DOHH2 (cell line): ENCODE measurements around the gene SKAP2.

Source experiments
- H3F3A ChIP-seq: fragments of 200-600 bp; sonication (generic), shearing (Covaris generic); 2 replicates; pipeline ENCODE4 v1.6.0; 2016; ENCODE audit warnings: antibody characterized with exemption, mild to moderate bottlenecking; ENCODE audit not compliant: control insufficient read depth, insufficient read depth
- H3K27ac ChIP-seq: fragments of 200-600 bp; sonication (generic); 2 replicates; pipeline ENCODE4 v1.5.1; 2014; ENCODE audit warnings: low read depth, mild to moderate bottlenecking, low read length, moderate library complexity
- H3K27me3 ChIP-seq: fragments of 200-600 bp; sonication (generic); 2 replicates; pipeline ENCODE4 v1.6.1; 2014; ENCODE audit warnings: mild to moderate bottlenecking, low read length, mixed read lengths; ENCODE audit not compliant: control insufficient read depth
- H3K36me3 ChIP-seq: fragments of 200-600 bp; sonication (generic); 2 replicates; pipeline ENCODE4 v1.6.1; 2014; ENCODE audit warnings: mild to moderate bottlenecking, low read length, moderate library complexity, mixed read lengths; ENCODE audit not compliant: control insufficient read depth
- H3K4me1 ChIP-seq: fragments of 200-600 bp; sonication (generic); 2 replicates; pipeline ENCODE4 v1.6.1; 2014; ENCODE audit warnings: mild to moderate bottlenecking, low read length, mixed read lengths; ENCODE audit not compliant: control insufficient read depth
- H3K4me2 ChIP-seq: fragments of 200-600 bp; sonication (generic); 2 replicates; pipeline ENCODE4 v1.6.0; 2014; ENCODE audit warnings: mild to moderate bottlenecking, low read length, moderate library complexity
- H3K4me3 ChIP-seq: fragments of 200-600 bp; sonication (generic); 2 replicates; pipeline ENCODE4 v1.5.1; 2014; ENCODE audit warnings: mild to moderate bottlenecking, low read length, mixed read lengths
- H3K79me2 ChIP-seq: fragments of 200-600 bp; sonication (generic); 2 replicates; pipeline ENCODE4 v1.6.1; 2014; ENCODE audit warnings: mild to moderate bottlenecking, low read length, mixed read lengths; ENCODE audit not compliant: control insufficient read depth
- H3K9me2 ChIP-seq: fragments of 200-600 bp; sonication (generic); replicated peaks from 2 replicates; pipeline ENCODE4 v1.6.1; 2014; ENCODE audit warnings: mild to moderate bottlenecking, low read length, mixed read lengths; ENCODE audit not compliant: control insufficient read depth
- H3K9me3 ChIP-seq: fragments of 200-600 bp; sonication (generic); 2 replicates; pipeline ENCODE4 v1.6.1; 2014; ENCODE audit warnings: antibody characterized with exemption, low read length, mixed read lengths; ENCODE audit not compliant: control insufficient read depth, insufficient read depth
- H4K20me1 ChIP-seq: fragments of 200-600 bp; sonication (generic); 2 replicates; pipeline ENCODE4 v1.6.0; 2014; ENCODE audit warnings: low read depth, mild to moderate bottlenecking, antibody characterized with exemption, low read length, moderate library complexity; ENCODE audit not compliant: control insufficient read depth, insufficient read depth
- CTCF ChIP-seq: fragments of 200-600 bp; sonication (generic); IDR thresholded peaks from one replicate; pipeline ENCODE4 v1.5.1; 2014; ENCODE audit warnings: antibody characterized with exemption, mild to moderate bottlenecking, low read depth, low read length; ENCODE audit not compliant: poor library complexity, severe bottlenecking
- EZH2phosphoT487 ChIP-seq: fragments of 200-600 bp; sonication (generic); IDR thresholded peaks from 2 replicates; pipeline ENCODE4 v1.6.1; 2017; ENCODE audit warnings: borderline replicate concordance, mild to moderate bottlenecking, antibody characterized with exemption, low read length, moderate library complexity, mixed read lengths

Gene SKAP2

GRCh38 chr7:26700386-26700785 lies 164.0 kb downstream of the SKAP2 start:
- no peak overlapping the region for H3K27ac ChIP-seq
- H4K20me1 ChIP-seq: no peaks in the 10 kb centered on the region
- H3K9me2 ChIP-seq: no peaks in the 10 kb centered on the region
- no peak overlapping the region for H3K4me3 ChIP-seq
- H3F3A ChIP-seq: no peaks in the 10 kb centered on the region
- H3K79me2 ChIP-seq: no peaks in the 10 kb centered on the region
- H3K36me3 ChIP-seq: no peaks in the 10 kb centered on the region
- H3K4me1 ChIP-seq: no peaks in the 10 kb centered on the region
- TF ChIP-seq CTCF: no peak
- TF ChIP-seq EZH2phosphoT487: no peak
- H3K9me3 ChIP-seq: no peaks in the 10 kb centered on the region
- no peak overlapping the region for H3K4me2 ChIP-seq
- H3K27me3 ChIP-seq: no peaks in the 10 kb centered on the region

DNA sequence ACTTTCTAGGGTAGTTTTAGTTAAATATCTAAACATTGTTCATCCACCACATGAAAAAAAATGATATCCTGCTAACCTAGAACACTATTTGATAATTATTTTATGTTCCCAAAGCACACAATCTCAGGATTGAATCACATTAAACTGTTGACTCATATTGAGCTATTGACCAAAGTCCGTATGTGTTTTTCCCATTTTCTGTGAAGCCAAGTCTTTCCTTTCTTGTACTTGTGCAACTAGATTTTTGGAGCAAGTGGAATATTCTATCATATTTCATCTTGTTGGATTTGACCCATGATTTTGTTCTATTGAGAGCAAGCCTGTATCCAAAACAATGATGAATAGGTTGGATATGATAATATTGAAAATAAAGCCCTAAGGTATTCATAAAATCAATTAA lies 164.6 kb downstream of the SKAP2 start:
- no peak for TF ChIP-seq EZH2phosphoT487
- no peak for TF ChIP-seq CTCF
- no peaks in the 10 kb centered on the region for H3F3A ChIP-seq

GRCh38 chr7:26698806-26699205 lies 165.6 kb downstream of the SKAP2 start:
- H3K9me3 ChIP-seq: no peaks in the 10 kb centered on the region
- H3F3A ChIP-seq: no peaks in the 10 kb centered on the region
- H3K4me3 ChIP-seq: no peak overlapping the region
- H3K4me2 ChIP-seq: no peak overlapping the region
- H4K20me1 ChIP-seq: no peaks in the 10 kb centered on the region
- no peak overlapping the region for H3K27ac ChIP-seq
- H3K27me3 ChIP-seq: no peaks in the 10 kb centered on the region
- H3K36me3 ChIP-seq: no peaks in the 10 kb centered on the region
- H3K79me2 ChIP-seq: no peaks in the 10 kb centered on the region
- no peaks in the 10 kb centered on the region for H3K9me2 ChIP-seq
- H3K4me1 ChIP-seq: 0 out of 2 replicates have a peak, but pooled peaks cover 2% of the 10 kb centered on the region
- TF ChIP-seq EZH2phosphoT487 (no peak), CTCF (no peak)

More for the DNA sequence above, 164.6 kb downstream of the SKAP2 start:
- H3K4me1 ChIP-seq: no peaks in the 10 kb centered on the region
- no peak overlapping the region for H3K4me2 ChIP-seq
- no peaks in the 10 kb centered on the region for H3K79me2 ChIP-seq
- H3K9me3 ChIP-seq: no peaks in the 10 kb centered on the region
- no peaks in the 10 kb centered on the region for H3K9me2 ChIP-seq
- no peaks in the 10 kb centered on the region for H3K27me3 ChIP-seq
- no peak overlapping the region for H3K27ac ChIP-seq
- no peaks in the 10 kb centered on the region for H3K36me3 ChIP-seq
- H4K20me1 ChIP-seq: no peaks in the 10 kb centered on the region
- H3K4me3 ChIP-seq: no peak overlapping the region
